ENCODE results near the gene TMEM109. TPM values are rescaled to one million over a fixed set of nuclear protein-coding genes. Genes with fewer than 3 reads are reported as not detected.

Gene TMEM109
- total and polyA plus RNA-seq, 2 of the 4 experiments (the other 2 are of a cell fraction) = 15.1 to 69.7 TPM

DNA sequence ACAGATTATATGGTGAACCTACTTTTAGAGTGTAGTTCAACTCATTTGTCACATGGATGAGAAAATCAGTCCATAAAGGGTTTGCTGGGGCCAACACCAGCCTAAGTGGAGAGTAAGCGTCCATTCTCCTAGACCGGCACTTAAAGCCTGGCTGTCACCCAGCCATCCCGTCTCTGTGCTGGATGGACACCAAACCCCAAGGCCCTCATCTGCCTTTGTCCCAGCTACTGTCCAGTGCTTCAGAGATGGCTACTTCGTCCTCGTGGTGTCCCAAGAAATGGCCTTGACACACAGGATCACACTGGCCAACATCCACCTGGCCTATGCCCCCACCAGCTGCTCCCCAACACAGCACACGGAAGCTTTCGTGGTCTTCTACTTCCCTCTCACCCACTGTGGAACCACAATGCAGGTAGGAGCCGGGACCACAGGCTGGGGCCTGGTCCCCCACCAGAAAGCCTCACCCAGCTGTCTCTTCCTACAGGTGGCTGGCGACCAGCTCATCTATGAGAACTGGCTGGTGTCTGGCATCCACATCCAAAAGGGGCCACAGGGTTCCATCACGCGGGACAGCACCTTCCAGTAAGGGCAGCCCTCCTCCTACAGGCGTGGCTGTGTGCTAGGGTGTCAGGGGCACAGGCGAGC, 43.1 kb upstream of the TMEM109 start (continued):
- no peak for TF ChIP-seq CHD1 (IDR thresholded peaks at IDR 0.05; ENCODE audit: low read depth, low read length)

DNA sequence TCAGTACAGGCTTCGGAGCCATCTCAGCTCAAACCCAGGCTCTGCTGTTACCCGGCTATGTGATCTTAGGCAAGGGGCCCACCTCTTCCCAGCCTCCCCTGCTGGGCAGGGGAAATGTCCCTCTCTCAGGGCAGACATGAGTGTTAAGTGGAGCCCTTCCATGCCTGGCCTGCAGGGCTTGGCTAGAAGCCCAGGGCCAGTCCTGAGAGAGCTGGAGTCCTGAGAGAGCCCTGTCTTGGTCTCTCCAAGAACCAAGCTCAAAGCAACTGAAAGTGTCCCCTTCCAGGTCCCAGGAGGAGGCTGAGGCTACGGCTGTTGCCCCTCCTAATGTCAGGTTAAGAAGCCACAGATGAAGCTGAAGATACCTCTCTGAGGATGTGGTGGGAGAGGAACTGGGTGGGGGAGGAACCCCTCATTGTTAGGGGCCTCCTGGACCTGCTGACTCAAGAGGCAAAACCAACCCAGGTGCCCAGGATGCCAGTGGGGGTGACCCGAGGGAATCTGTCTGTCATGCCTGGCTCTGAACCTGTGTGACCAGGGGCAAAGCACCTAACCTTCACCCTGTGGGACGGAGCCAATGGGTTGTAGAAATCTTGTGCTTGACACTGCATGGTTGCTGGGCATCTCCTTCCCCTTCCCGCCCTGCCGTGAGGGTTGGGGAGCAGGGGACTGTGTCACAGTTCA, 42.4 kb upstream of the TMEM109 start:
- H3K56ac ChIP-seq (ENCODE audit: extremely low read depth, insufficient read depth, low read length) = no peak overlapping the region
- H2AK9ac ChIP-seq (replicated peaks; ENCODE audit: low read depth, low read length, poor library complexity) = peak overlapping the region; percentile 88
- peak overlapping the region; percentile 87 for H3K14ac ChIP-seq (replicated peaks; ENCODE audit: low read depth, low read length)
- no peaks in the 10 kb centered on the region for H3K36me3 ChIP-seq (ENCODE audit: control insufficient read depth, insufficient read depth, low read length)
- H3K9ac ChIP-seq (ENCODE audit: low read depth, low read length) = no peak overlapping the region
- peak overlapping the region; percentile 97 for H4K91ac ChIP-seq (ENCODE audit: insufficient read depth, low read depth, low read length)
- peak overlapping the region; percentile 97 for H3K4ac ChIP-seq (ENCODE audit: low read depth, low read length)
- peaks cover 22% of the 10 kb centered on the region for H3K4me1 ChIP-seq (ENCODE audit: control insufficient read depth, insufficient read depth, low read length)
- 0 out of 4 replicates have a peak, but pooled peaks cover 0 to 3% of the 10 kb centered on the region in 2 experiments for H3K79me1 ChIP-seq (ENCODE audit: low read depth in 1 of 2, low read length in 2 of 2)
- ChIA-PET POLR2A (ENCODE audit: unreplicated experiment) (no interaction called here), CTCF (interaction anchor here (1.5 to 2.5 kb wide), 3 partner anchors 16 to 40 kb away, joined by 5 to 11 read pairs (median 5); no protein-coding TSS in a partner anchor)
- peak overlapping the region; percentile 56 for H4K5ac ChIP-seq (ENCODE audit: low read depth, low read length)
- 74% methylated on average over 4 of the region's 7 CpGs; no CpG with 5 or more reads in 1 of the 2 experiments for WGBS, 2 experiments (ENCODE audit: extremely low coverage in 2 of 2, insufficient read length in 1 of 2)
- in situ Hi-C loops (cut with MboI; ENCODE audit: low sequenced_read_pairs) = no loop called here
- peak overlapping the region; percentile 18 for H3K27ac ChIP-seq (ENCODE audit: insufficient read depth, low read length)
- no peak overlapping the region for H3K4me3 ChIP-seq (ENCODE audit: insufficient read depth, low read depth, low read length)
- H4K8ac ChIP-seq (ENCODE audit: low read depth in 2 of 2, low read length in 2 of 2) = peak overlapping the region; percentile 54 to 68; a peak in 3 of 4 replicates
- ATAC-seq (ENCODE audit: low read depth) = peak; percentile 50
- H2BK15ac ChIP-seq (ENCODE audit: low read depth, low read length) = peak overlapping the region; percentile 93; the same call in 2 of the 3 replicates
- H3K9me1 ChIP-seq (ENCODE audit: insufficient read depth, low read length) = peaks cover 23% of the 10 kb centered on the region
- no peaks in the 10 kb centered on the region for H3K9me3 ChIP-seq (ENCODE audit: control insufficient read depth, insufficient read depth, low read length)
- peak overlapping the region; percentile 18 for H2AFZ ChIP-seq (replicated peaks; ENCODE audit: low read length, poor library complexity)
- TF ChIP-seq, protein P1, sequence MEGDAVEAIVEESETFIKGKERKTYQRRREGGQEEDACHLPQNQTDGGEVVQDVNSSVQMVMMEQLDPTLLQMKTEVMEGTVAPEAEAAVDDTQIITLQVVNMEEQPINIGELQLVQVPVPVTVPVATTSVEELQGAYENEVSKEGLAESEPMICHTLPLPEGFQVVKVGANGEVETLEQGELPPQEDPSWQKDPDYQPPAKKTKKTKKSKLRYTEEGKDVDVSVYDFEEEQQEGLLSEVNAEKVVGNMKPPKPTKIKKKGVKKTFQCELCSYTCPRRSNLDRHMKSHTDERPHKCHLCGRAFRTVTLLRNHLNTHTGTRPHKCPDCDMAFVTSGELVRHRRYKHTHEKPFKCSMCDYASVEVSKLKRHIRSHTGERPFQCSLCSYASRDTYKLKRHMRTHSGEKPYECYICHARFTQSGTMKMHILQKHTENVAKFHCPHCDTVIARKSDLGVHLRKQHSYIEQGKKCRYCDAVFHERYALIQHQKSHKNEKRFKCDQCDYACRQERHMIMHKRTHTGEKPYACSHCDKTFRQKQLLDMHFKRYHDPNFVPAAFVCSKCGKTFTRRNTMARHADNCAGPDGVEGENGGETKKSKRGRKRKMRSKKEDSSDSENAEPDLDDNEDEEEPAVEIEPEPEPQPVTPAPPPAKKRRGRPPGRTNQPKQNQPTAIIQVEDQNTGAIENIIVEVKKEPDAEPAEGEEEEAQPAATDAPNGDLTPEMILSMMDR (conservative IDR thresholded peaks at IDR 0.05; ENCODE audit: low read depth, low read length) = 0 out of 2 replicates have a peak, but pooled peaks have one; percentile 16
- TF ChIP-seq, protein P2, sequence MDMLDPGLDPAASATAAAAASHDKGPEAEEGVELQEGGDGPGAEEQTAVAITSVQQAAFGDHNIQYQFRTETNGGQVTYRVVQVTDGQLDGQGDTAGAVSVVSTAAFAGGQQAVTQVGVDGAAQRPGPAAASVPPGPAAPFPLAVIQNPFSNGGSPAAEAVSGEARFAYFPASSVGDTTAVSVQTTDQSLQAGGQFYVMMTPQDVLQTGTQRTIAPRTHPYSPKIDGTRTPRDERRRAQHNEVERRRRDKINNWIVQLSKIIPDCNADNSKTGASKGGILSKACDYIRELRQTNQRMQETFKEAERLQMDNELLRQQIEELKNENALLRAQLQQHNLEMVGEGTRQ (IDR thresholded peaks at IDR 0.05; ENCODE audit: low read depth, low read length) = no peak
- peak overlapping the region; percentile 85 for H3K18ac ChIP-seq (ENCODE audit: low read depth, low read length)
- no TSS peak for BruUV-seq (replicated peaks)
- no peaks in the 10 kb centered on the region for H4K20me1 ChIP-seq (ENCODE audit: insufficient read depth, low read length)
- peak overlapping the region; percentile 16 for H3K23ac ChIP-seq (ENCODE audit: low read depth, low read length)
- peak overlapping the region; percentile 46 for H2BK5ac ChIP-seq (ENCODE audit: low read depth, low read length, poor library complexity, severe bottlenecking)
- H2BK20ac ChIP-seq (ENCODE audit: low read depth, low read length) = peak overlapping the region; percentile 92; the same call in 1 of the 2 replicates
- peak; percentile 42 for DNase-seq
- H2BK120ac ChIP-seq (ENCODE audit: low read depth, low read length) = peak overlapping the region; percentile 89
- no peaks in the 10 kb centered on the region; the same call in none of the 2 replicates for H3K27me3 ChIP-seq (ENCODE audit: control insufficient read depth, insufficient read depth, low read length)
- intact Hi-C loops (cut with micrococcal nuclease) = no loop called here
- H3K4me2 ChIP-seq (ENCODE audit: low read depth, low read length) = no peak overlapping the region
- dilution Hi-C loops (cut with HindIII; ENCODE audit: low sequenced_read_pairs, unreplicated experiment) = no loop called here
- peak overlapping the region; percentile 100 for H2AK5ac ChIP-seq (ENCODE audit: low read depth, low read length)
